ENCODE results near the gene TRIM2. TPM values are rescaled to one million over a fixed set of nuclear protein-coding genes. Genes with fewer than 3 reads are reported as not detected.

TRIM2 gene
- total RNA-seq, 4 donors from 2014 or later, result 25.7 to 55.9 (median 42.5) TPM

DNA sequence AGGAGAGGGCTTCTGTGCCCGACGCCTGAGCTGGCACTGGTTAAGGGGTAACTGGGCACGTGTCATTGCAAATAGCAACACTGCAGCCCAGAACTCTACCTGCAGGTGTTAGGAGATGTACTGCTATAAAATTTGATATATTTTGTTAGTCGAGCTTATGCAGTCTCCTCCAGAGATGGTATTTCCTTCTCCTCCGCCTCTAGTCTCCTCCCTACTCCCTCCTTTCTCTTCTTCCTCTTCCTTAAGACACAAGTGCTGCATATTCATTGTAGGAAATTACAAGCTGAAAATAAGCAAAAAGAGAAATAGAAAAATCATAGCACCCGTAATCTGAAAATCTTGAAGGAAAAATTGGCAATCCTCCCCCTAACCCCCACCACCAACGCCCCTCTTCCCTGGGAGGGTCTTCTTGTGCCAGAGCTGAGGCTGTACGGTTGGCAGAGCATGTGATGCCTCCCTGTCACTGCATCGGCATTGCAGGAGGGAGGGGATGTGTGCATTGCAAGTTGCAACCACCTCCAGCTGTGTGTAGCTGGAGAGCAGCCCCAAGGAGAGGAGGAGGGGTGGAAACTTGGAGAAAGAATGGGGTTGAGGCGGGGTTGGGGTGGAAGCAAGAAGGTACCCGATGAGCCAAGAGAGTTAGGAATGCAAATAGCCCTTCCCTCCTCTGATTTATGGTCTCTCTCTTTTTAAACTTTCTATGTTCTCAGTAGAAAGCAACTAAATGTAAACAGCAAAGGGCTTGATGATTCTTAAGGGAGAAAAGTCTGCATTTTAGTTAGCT, 92.0 kb downstream of the TRIM2 start:
- Histone ChIP-seq H3K36me3 (peaks cover 0 to 51% (median 0%) of the 10 kb centered on the region in 3 donors), H3K4me3 (no peak overlapping the region), H3K4me1 (peaks cover 0 to 19% (median 4%) of the 10 kb centered on the region in 4 donors), H3K27ac (no peak overlapping the region), H3K9me3 (peaks cover 0 to 8% (median 2%) of the 10 kb centered on the region in 4 donors), H3K27me3 (no peaks in the 10 kb centered on the region)
- WGBS, 2 donors, result 58% methylated on average over 11 of the region's 11 CpGs
- DNase-seq (ENCODE audit: low spot score in 2 of 2), result no peak
- no peak for TF ChIP-seq EP300 (IDR thresholded peaks at IDR 0.05)
- TF ChIP-seq, protein P1, sequence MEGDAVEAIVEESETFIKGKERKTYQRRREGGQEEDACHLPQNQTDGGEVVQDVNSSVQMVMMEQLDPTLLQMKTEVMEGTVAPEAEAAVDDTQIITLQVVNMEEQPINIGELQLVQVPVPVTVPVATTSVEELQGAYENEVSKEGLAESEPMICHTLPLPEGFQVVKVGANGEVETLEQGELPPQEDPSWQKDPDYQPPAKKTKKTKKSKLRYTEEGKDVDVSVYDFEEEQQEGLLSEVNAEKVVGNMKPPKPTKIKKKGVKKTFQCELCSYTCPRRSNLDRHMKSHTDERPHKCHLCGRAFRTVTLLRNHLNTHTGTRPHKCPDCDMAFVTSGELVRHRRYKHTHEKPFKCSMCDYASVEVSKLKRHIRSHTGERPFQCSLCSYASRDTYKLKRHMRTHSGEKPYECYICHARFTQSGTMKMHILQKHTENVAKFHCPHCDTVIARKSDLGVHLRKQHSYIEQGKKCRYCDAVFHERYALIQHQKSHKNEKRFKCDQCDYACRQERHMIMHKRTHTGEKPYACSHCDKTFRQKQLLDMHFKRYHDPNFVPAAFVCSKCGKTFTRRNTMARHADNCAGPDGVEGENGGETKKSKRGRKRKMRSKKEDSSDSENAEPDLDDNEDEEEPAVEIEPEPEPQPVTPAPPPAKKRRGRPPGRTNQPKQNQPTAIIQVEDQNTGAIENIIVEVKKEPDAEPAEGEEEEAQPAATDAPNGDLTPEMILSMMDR (IDR thresholded peaks at IDR 0.05), result no peak
- no peak for TF ChIP-seq POLR2A (IDR thresholded peaks at IDR 0.05)

GRCh38 chr4:153297116-153297515, 92.9 kb downstream of the TRIM2 start:
- peak overlapping the region in 1 of 4 donors; percentile 8 for H3K27ac ChIP-seq
- 79 to 87% methylated on average over 8 of the region's 8 CpGs for WGBS, 2 donors

GRCh38 chr4:153310793-153311192, 106.5 kb downstream of the TRIM2 start:
- Histone ChIP-seq H3K9me3 (no peaks in the 10 kb centered on the region), H3K27ac (no peak overlapping the region), H3K27me3 (no peaks in the 10 kb centered on the region), H3K4me3 (no peak overlapping the region), H3K4me1 (no peaks in the 10 kb centered on the region), H3K36me3 (peaks cover 0 to 25% (median 0%) of the 10 kb centered on the region in 3 donors)
- no peak for DNase-seq (ENCODE audit: low spot score in 2 of 2)
- TF ChIP-seq EP300 (IDR thresholded peaks at IDR 0.05), result no peak
- 79% methylated on average over 1 of the region's 1 CpG for whole genome bisulfite sequencing, 2 donors

More at GRCh38 chr4:153297116-153297515, 92.9 kb downstream of the TRIM2 start:
- Histone ChIP-seq H3K4me1 (peaks cover 0 to 19% (median 4%) of the 10 kb centered on the region in 4 donors), H3K4me3 (no peak overlapping the region), H3K36me3 (peaks cover 0 to 53% (median 0%) of the 10 kb centered on the region in 3 donors), H3K27me3 (no peaks in the 10 kb centered on the region), H3K9me3 (peaks cover 0 to 8% (median 2%) of the 10 kb centered on the region in 4 donors)
- TF ChIP-seq EP300 (IDR thresholded peaks at IDR 0.05) (no peak), POLR2A (IDR thresholded peaks at IDR 0.05) (no peak)
- TF ChIP-seq, protein P1 (IDR thresholded peaks at IDR 0.05), result no peak
- DNase-seq (ENCODE audit: low spot score in 2 of 2), result no peak

- TF ChIP-seq POLR2A (IDR thresholded peaks at IDR 0.05) (no peak), EP300 (IDR thresholded peaks at IDR 0.05) (no peak)
- TF ChIP-seq, protein P1 (IDR thresholded peaks at IDR 0.05), result no peak
- WGBS, 2 donors, result 89 to 98% methylated on average over 1 of the region's 1 CpG
Measured at GRCh38 chr4:153314915-153315314, 110.7 kb downstream of the TRIM2 start.

GRCh38 chr4:153318696-153319320, 114.6 kb downstream of the TRIM2 start:
- H3K4me3 ChIP-seq, result no peak overlapping the region
- no peaks in the 10 kb centered on the region for H3K4me1 ChIP-seq
- WGBS, 2 donors, result 67 to 75% methylated on average over 2 of the region's 2 CpGs
- DNase-seq (ENCODE audit: low spot score in 2 of 2), result peak in 1 of 2 donors; percentile 33
- no peaks in the 10 kb centered on the region for H3K27me3 ChIP-seq
- TF ChIP-seq EP300 (IDR thresholded peaks at IDR 0.05), result no peak
- TF ChIP-seq, protein P1 (IDR thresholded peaks at IDR 0.05), result peak; percentile 49 to 69 (median 55)
- H3K36me3 ChIP-seq, result peaks cover 0 to 55% (median 0%) of the 10 kb centered on the region in 3 donors
- no peak overlapping the region for H3K27ac ChIP-seq
- H3K9me3 ChIP-seq, result no peaks in the 10 kb centered on the region

More at GRCh38 chr4:153314915-153315314, 110.7 kb downstream of the TRIM2 start:
- Histone ChIP-seq H3K9me3 (no peaks in the 10 kb centered on the region), H3K4me1 (no peaks in the 10 kb centered on the region), H3K27me3 (no peaks in the 10 kb centered on the region), H3K27ac (no peak overlapping the region), H3K4me3 (no peak overlapping the region), H3K36me3 (peaks cover 0 to 22% (median 0%) of the 10 kb centered on the region in 3 donors)
- DNase-seq (ENCODE audit: low spot score in 2 of 2), result no peak

Measured in tibial nerve (tissue), 4 donors.